ENCODE measurements around the gene GM2A. TPM values are rescaled to one million over a fixed set of nuclear protein-coding genes. Genes with fewer than 3 reads are reported as not detected.

GM2A gene
- total and polyA plus RNA-seq, 2 of the 8 experiments (the other 6 are each of a cell fraction or from before 2014, with no cell fraction given) = 18.5 to 32.2 TPM

- Histone ChIP-seq H3K36me3 (ENCODE audit: control insufficient read depth in 2 of 4, insufficient read depth in 4 of 4, low read length in 3 of 4) (no peaks in the 10 kb centered on the region), H4K20me1 (replicated peaks in 1 of 2; ENCODE audit: control insufficient read depth in 1 of 2, insufficient read depth in 2 of 2, low read length in 2 of 2) (no peaks in the 10 kb centered on the region), H3K79me1 (ENCODE audit: low read depth, low read length) (no peaks in the 10 kb centered on the region), H2AK5ac (ENCODE audit: low read depth, low read length) (no peak overlapping the region), H3K9ac (replicated peaks in 1 of 4; ENCODE audit: extremely low read depth in 1 of 4, low read depth in 3 of 4, low read length in 3 of 4) (no peak overlapping the region), H4K91ac (replicated peaks; ENCODE audit: insufficient read length, low read length) (no peak overlapping the region), H2BK15ac (ENCODE audit: low read length) (no peak overlapping the region), H2BK12ac (ENCODE audit: low read depth, low read length) (no peak overlapping the region), H3K27ac (ENCODE audit: low read depth, low read length) (no peak overlapping the region), H3K27me3 (replicated peaks in 1 of 4; ENCODE audit: control insufficient read depth in 3 of 4, extremely low read depth in 1 of 4, insufficient read depth in 3 of 4, low read length in 3 of 4) (no peaks in the 10 kb centered on the region), H3K9me3 (ENCODE audit: insufficient read depth in 2 of 2, low read depth in 1 of 2, low read length in 1 of 2) (no peaks in the 10 kb centered on the region), H3K79me2 (ENCODE audit: control insufficient read depth in 1 of 2, insufficient read depth in 2 of 2, low read length in 2 of 2) (no peaks in the 10 kb centered on the region), H2BK5ac (ENCODE audit: low read depth, low read length) (no peak overlapping the region), H3K4me1 (replicated peaks in 1 of 4; ENCODE audit: control insufficient read depth in 3 of 4, insufficient read depth in 4 of 4, low read length in 3 of 4) (no peaks in the 10 kb centered on the region), H3K56ac (replicated peaks; ENCODE audit: insufficient read length, low read depth, low read length) (no peak overlapping the region), H3K23ac (ENCODE audit: insufficient read length) (no peak overlapping the region), H2BK120ac (replicated peaks; ENCODE audit: low read depth, low read length) (no peak overlapping the region), H3K18ac (ENCODE audit: extremely low read depth, low read length) (no peak overlapping the region), H2BK20ac (ENCODE audit: low read length) (no peak overlapping the region), H3K23me2 (ENCODE audit: low read depth, low read length) (no peaks in the 10 kb centered on the region), H3K4me3 (ENCODE audit: extremely low read depth in 1 of 4, insufficient read depth in 2 of 4, low read depth in 3 of 4, low read length in 4 of 4) (no peak overlapping the region), H4K5ac (ENCODE audit: insufficient read length, low read depth, low read length) (no peak overlapping the region), H3K4ac (replicated peaks; ENCODE audit: insufficient read length, low read depth, low read length) (no peak overlapping the region), H4K8ac (ENCODE audit: extremely low read depth, insufficient read depth, low read length) (no peak overlapping the region), H3K4me2 (ENCODE audit: insufficient read depth in 1 of 2, low read depth in 2 of 2, low read length in 2 of 2) (no peak overlapping the region), H2AFZ (ENCODE audit: low read length) (no peak overlapping the region), H3K14ac (ENCODE audit: insufficient read length) (no peak overlapping the region)
- ChIA-PET POLR2A (ENCODE audit: partially characterized antibody) (interaction anchor here (1.1 kb wide), 1 partner anchor 16 kb away, joined by 4 read pairs; the partner anchor contains the start of gene CCDC69), CTCF (ENCODE audit: partially characterized antibody) (interaction anchor here (0.6 to 1.6 kb wide), 7 partner anchors 10 to 444 kb away, joined by 3 to 6 read pairs (median 3); no protein-coding TSS in a partner anchor)
- WGBS, 2 experiments (ENCODE audit: extremely low coverage in 1 of 2, insufficient coverage in 1 of 2, insufficient read length in 1 of 2, insufficient replicate concordance in 2 of 2, low coverage in 1 of 2, low lambda C conversion rate in 2 of 2, missing lambda C conversion rate in 1 of 2) = 85% methylated on average over 5 of the region's 5 CpGs; no CpG with 5 or more reads in 1 of the 2 experiments
- TF ChIP-seq CTCF (IDR thresholded peaks at IDR 0.05; ENCODE audit: control extremely low read depth in 1 of 3, insufficient read depth in 1 of 3, low read depth in 1 of 3, low read length in 3 of 3) (no peak), SP1 (IDR thresholded peaks at IDR 0.05; ENCODE audit: low read depth, low read length) (no peak), MAX (IDR thresholded peaks at IDR 0.05) (no peak)
- DNase-seq (ENCODE audit: low read depth in 1 of 2, low spot score in 2 of 2) = no peak
- FAIRE-seq = no peak
These were observed 44.5 kb upstream of the GM2A start for GRCh38 chr5:151208481-151208914.
